WTC11 (cell line): Measurements from ENCODE around the gene GOLGA6L1.

Experiments used
- ELF4 ChIP-seq: sonication (generic); formaldehyde crosslinking; IDR thresholded peaks from 2 replicates; pipeline ENCODE4 v1.8.1; 2022; ENCODE audit warnings: low read depth, mild to moderate bottlenecking, moderate library complexity, missing genetic modification reagents
- TCF7 ChIP-seq: sonication (generic); formaldehyde crosslinking; IDR thresholded peaks from 2 replicates; pipeline ENCODE4 v1.8.0; 2022; ENCODE audit warnings: mild to moderate bottlenecking, low read depth, missing genetic modification reagents, moderate library complexity
- ZNF416 ChIP-seq: fragments of 250-450 bp; sonication (Bioruptor Pico); IDR thresholded peaks from 2 replicates; pipeline ENCODE4 v1.9.0; 2021; ENCODE audit warnings: mild to moderate bottlenecking, inconsistent platforms
- TF ChIP-seq, protein P1 (sequence below): fragments of 200-600 bp; IDR thresholded peaks from 2 replicates; pipeline ENCODE4 v1.8.0; 2022; ENCODE audit warnings: antibody characterized with exemption
- TF ChIP-seq, protein P2 (sequence below): sonication (generic); formaldehyde crosslinking; IDR thresholded peaks from 2 replicates; pipeline ENCODE4 v1.8.1; 2023; ENCODE audit warnings: mild to moderate bottlenecking, missing genetic modification reagents, moderate library complexity
- TF ChIP-seq, protein P3 (sequence below): sonication (generic); formaldehyde crosslinking; IDR thresholded peaks from 2 replicates; pipeline ENCODE4 v1.8.0; 2023; ENCODE audit warnings: missing genetic modification reagents

DNA sequence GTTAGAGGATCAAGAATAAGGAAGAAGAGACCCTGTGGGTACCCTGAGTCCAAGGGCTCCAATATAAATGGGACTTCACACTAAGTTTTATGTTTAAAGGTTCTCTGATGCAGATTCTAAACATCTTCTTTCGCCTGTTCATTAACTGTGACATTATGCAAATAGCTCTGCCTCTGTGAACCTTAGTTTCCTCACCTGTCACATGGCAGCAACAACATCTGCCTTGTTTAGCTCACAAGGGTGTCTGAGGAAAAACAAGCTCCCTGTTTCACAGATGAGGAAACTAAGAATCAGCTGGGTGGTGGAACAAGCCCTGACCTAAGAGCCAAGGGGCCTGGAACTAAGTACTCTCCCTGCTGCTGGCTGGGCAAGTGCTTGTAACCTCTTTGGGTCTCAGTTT, 40.8 kb downstream of the GOLGA6L1 start:
- TF ChIP-seq, protein P1, sequence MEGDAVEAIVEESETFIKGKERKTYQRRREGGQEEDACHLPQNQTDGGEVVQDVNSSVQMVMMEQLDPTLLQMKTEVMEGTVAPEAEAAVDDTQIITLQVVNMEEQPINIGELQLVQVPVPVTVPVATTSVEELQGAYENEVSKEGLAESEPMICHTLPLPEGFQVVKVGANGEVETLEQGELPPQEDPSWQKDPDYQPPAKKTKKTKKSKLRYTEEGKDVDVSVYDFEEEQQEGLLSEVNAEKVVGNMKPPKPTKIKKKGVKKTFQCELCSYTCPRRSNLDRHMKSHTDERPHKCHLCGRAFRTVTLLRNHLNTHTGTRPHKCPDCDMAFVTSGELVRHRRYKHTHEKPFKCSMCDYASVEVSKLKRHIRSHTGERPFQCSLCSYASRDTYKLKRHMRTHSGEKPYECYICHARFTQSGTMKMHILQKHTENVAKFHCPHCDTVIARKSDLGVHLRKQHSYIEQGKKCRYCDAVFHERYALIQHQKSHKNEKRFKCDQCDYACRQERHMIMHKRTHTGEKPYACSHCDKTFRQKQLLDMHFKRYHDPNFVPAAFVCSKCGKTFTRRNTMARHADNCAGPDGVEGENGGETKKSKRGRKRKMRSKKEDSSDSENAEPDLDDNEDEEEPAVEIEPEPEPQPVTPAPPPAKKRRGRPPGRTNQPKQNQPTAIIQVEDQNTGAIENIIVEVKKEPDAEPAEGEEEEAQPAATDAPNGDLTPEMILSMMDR: no peak
- TF ChIP-seq ELF4 (no peak), TCF7 (no peak), ZNF416 (CRISPR knock-in tag) (no peak)
- TF ChIP-seq, protein P2, sequence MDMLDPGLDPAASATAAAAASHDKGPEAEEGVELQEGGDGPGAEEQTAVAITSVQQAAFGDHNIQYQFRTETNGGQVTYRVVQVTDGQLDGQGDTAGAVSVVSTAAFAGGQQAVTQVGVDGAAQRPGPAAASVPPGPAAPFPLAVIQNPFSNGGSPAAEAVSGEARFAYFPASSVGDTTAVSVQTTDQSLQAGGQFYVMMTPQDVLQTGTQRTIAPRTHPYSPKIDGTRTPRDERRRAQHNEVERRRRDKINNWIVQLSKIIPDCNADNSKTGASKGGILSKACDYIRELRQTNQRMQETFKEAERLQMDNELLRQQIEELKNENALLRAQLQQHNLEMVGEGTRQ (CRISPR knock-in tag): no peak
- TF ChIP-seq, protein P3, sequence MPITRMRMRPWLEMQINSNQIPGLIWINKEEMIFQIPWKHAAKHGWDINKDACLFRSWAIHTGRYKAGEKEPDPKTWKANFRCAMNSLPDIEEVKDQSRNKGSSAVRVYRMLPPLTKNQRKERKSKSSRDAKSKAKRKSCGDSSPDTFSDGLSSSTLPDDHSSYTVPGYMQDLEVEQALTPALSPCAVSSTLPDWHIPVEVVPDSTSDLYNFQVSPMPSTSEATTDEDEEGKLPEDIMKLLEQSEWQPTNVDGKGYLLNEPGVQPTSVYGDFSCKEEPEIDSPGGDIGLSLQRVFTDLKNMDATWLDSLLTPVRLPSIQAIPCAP (CRISPR knock-in tag): no peak
